Cerebellar cortex (tissue), 1 donor: Measurements from ENCODE around the gene RAB31.
"Not testable (repeated sequence)": the region's sequence is repeated elsewhere in the genome, so short reads cannot be mapped to it uniquely, and the experiment has no call there.

Experiments
- DNase-seq: peaks from one replicate; pipeline ENCODE4 v3.0.0-alpha.2; 2015; ENCODE audit warnings: low spot score

Gene RAB31

GRCh38 chr18:9708057-9708433 lies at the start of gene RAB31:
RAB31 (plus strand) TSS chr18:9708301; CDS start chr18:9708406, 105 bp downstream.
- DNase-seq, result peak; percentile 23

DNA sequence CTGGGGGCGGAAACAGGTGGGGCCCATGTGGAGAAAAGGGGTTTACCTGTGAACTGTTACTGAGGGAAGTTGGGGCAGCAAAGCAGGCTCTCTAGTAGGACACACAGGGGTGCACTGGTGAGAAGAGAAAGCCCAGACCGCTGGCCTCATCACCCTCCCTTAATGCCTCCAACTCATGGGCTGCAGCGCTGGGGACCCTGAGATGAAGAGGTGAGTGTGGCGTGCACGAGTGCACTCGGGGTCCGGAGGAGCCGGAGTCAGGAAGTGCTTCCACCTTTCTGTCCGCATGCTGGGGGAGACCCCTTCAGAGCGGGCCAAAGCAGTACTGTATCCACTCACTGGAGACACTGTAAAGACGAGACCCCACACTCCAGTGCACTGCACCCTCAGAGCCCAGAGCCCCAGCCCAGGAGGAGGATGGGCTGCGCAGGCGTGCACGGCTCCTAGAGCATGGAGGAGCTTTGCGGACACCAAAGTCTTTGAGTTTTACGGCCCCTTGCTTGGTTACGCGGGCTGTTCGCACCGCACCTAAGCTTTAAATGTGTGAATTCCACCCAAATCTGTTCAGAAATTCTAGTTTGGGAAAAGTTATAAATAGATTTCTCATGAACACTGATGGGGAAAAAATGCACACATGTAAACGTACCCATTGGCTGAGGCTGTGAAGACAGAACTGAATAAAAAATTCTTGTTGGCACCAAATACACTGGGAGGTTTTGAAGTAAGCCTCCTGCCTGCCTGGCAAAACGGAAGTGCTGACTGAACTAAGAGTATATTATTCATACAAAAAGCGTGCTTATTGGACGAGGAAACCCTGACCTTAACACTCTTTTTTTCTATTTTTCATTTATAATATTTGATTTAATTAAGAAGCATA lies 48.4 kb upstream of the RAB31 start:
- no peak for DNase-seq

- no peak for DNase-seq
Measured at GRCh38 chr18:9661564-9661963, 46.5 kb upstream of the RAB31 start.

DNA sequence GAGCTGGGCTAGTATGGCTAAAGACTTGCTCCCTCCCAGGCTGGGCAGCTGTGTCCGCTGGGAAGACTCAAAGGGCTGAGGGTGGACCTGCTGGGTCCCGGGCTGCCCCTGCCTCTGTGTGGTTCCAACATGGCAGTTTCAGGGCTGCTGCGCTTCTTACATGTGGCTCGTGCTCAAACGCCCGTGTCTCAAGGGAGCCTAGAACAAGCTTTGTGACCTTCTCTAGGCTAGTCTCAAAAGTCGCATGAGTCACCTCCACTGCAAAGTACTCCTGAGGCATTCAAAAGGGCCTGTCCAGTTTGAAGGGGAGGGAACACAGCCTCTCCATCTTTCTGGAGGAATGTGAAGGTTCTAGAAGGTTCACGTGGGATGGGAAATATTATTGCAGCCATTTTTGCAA lies 44.7 kb upstream of the RAB31 start:
- DNase-seq, result no peak

DNA sequence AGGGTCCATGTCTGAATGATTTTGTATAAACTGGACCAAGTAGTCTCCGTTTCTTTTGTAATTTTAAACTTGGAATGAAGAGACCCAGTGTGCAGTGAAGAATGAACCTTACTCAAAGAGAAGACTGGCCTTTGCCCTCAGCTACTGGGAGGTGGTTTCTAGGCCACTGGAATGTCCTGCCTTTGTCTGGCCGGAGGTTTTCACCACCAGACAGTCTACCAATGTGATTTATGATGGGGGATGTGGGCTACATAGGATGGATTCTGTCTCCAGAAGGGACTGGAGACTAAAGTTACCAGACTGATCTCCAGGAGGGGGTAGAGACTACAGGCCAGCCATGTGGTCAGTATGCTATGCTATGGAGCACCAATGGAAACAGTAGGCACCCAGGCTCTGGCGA lies 42.8 kb upstream of the RAB31 start:
- no peak for DNase-seq

DNA sequence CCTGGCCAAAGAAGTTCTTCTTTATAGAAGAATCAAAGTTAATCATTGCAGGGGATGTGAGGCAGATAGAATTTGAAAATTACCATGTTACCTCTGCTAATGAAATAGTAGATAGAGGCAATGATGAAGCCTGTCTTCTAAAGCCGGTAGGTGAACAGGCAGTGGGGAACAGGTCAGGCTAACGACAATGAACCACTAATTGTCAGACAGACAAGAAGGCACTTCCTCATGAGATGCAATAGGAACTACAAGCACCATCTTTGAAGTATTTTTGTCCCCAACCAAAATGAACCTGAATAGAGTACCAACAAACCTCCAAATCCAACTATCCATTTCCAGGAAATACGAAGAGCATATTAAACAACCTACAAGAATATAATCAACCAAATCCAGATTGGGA lies 41.6 kb upstream of the RAB31 start:
- no peak for DNase-seq

DNA sequence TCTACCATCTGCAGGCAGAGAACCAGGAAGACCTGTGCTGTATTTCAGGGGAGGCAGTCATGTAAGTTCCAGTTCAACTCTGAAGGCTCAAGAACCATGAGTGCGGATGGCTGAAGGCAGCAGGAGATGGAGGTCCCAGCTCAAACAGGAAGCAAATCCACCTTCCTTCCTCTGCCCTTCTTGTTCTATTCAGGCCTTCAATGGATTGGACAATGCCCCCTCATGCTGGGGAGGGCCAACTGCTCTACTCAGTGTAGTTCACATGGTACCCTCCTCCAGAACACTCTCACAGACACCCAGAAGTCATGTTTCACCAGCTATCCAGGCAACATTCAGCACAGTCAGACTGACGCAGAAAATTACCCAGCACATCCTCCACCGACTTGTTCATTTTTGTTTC lies 39.1 kb upstream of the RAB31 start:
- DNase-seq, result no peak

- DNase-seq, result no peak
Measured at GRCh38 chr18:9671214-9671613, 36.9 kb upstream of the RAB31 start.

DNA sequence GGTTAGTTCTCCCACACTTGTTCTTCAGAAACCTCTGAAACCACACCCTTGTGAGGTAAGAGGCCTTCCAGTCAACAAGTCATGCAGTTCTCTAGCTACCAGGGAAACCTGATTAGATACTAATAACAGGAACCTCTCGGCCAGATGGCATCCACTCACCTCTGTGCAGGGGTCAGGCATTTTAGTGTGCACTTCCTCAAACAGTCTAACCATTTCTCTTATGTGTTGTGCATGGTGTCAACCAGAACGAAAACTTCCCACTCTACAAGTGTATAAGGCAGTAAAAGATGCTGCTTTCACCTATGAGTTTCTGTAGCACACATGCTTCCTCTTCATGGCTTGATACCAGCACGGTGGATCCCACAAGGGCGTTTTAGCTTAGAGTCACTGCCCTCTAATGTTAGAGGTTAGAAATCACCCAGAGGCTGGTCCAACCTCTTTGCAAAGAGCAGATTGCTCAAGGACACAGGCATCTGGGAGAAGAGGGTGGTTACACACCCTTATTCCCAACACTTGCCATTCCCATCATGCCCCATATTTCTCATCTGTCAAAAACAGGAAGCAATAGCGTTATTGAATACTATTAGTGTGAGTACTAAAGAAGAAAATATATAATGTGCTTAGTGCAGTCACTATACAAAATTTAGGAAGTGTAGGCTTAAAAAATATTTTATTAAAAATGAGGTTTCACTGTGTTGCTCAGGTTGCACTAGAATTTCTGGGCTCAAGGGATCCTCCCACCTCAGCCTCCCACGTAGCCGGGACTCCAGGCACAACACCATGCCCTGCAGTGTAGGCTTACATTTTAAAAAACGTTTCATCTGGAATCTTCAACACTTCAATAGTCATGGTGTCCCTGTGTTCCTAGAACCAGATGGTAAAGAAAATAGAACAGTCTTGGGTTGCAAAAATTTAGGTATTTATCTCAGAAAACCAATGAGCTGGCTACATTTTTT lies 34.5 kb upstream of the RAB31 start:
- DNase-seq, result peak; percentile 47

GRCh38 chr18:9678216-9678615 lies 29.9 kb upstream of the RAB31 start:
- not testable (repeated sequence) for DNase-seq

GRCh38 chr18:9679125-9679524 lies 29.0 kb upstream of the RAB31 start:
- no peak for DNase-seq

- no peak for DNase-seq
Measured at GRCh38 chr18:9681217-9681616, 26.9 kb upstream of the RAB31 start.

GRCh38 chr18:9682572-9682971 lies 25.5 kb upstream of the RAB31 start:
- no peak for DNase-seq

DNA sequence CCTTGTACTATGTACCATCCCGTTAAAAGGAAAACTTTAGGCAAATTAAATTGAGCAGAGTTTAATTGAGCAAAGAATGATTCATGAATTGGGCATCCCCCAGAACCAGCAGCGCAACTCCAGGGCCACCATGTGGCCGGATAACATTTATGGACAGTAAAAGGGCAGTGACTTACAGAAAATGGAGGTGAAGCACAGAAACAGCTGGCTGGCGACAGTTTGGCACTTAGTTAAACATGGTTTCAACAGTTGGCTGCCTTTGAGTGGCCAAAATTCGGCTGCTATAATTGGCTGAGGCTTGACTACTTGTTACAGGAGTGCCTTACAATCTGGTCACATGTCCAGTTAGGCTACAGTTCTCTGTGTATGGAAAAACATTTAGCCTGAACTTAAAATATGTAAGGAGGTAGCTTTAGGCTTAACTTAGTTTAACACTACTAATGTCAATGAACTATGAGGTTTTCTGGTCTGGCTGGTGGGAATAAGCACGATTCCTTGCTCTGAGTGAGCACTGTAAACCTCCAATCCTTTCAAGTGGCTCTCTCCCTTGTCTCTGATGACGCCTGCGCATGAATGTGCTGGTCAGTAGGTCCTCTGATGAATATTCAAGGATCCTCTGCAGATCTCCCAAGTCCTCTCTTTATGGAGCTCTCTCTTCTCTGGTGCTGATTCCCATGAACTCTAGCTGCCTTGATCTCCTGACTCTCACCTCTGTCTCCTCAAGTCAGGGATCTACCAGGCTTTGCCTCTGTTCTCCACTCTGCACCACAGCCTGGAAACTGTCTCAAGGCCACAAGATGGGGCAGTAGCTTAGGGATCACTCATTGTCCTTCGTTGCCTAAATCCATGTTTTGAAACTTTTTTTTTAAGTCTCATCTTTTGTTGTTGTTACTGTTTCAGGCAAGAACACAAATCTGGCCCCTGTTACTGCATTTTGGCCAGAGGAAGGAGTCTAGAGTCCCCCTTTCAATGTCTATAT lies 24.4 kb upstream of the RAB31 start:
- DNase-seq, result peak; percentile 65

GRCh38 chr18:9684881-9685614 lies 23.1 kb upstream of the RAB31 start:
- DNase-seq, result no peak

- DNase-seq, result no peak
Measured at GRCh38 chr18:9685615-9685890, 22.5 kb upstream of the RAB31 start.

GRCh38 chr18:9688036-9688741 lies 19.9 kb upstream of the RAB31 start:
- DNase-seq, result no peak

GRCh38 chr18:9689253-9689652 lies 18.8 kb upstream of the RAB31 start:
- no peak for DNase-seq

- no peak for DNase-seq
Measured at GRCh38 chr18:9690418-9691188, 17.5 kb upstream of the RAB31 start.

- no peak for DNase-seq
Measured at GRCh38 chr18:9691235-9691634, 16.9 kb upstream of the RAB31 start.
